BE2C (cell line): Measurements from ENCODE around the gene NDFIP2.

Source experiments
- DNase-seq: peaks from one replicate; pipeline ENCODE4 v3.0.0-alpha.2; 2020
- H3K27me3 ChIP-seq: fragments of 250-450 bp; sonication (Bioruptor Pico); 2 replicates; pipeline ENCODE4 v1.5.1; 2020; ENCODE audit warnings: mild to moderate bottlenecking
- H3K36me3 ChIP-seq: fragments of 250-450 bp; sonication (Bioruptor Pico); 2 replicates; pipeline ENCODE4 v1.5.1; 2020; ENCODE audit warnings: mild to moderate bottlenecking
- H3K4me1 ChIP-seq: fragments of 250-450 bp; sonication (Bioruptor Pico); 2 replicates; pipeline ENCODE4 v1.5.1; 2020
- H3K4me3 ChIP-seq: 2 replicates; pipeline ENCODE4 v1.5.1; 2011; ENCODE audit warnings: low read depth, low read length
- H3K9me3 ChIP-seq: fragments of 250-450 bp; sonication (Bioruptor Pico); 2 replicates; pipeline ENCODE4 v1.5.1; 2020
- TF ChIP-seq, protein P1 (sequence below): IDR thresholded peaks from 2 replicates; pipeline ENCODE4 v1.5.1; 2012; ENCODE audit warnings: mild to moderate bottlenecking, low read depth, low read length

Gene NDFIP2

DNA sequence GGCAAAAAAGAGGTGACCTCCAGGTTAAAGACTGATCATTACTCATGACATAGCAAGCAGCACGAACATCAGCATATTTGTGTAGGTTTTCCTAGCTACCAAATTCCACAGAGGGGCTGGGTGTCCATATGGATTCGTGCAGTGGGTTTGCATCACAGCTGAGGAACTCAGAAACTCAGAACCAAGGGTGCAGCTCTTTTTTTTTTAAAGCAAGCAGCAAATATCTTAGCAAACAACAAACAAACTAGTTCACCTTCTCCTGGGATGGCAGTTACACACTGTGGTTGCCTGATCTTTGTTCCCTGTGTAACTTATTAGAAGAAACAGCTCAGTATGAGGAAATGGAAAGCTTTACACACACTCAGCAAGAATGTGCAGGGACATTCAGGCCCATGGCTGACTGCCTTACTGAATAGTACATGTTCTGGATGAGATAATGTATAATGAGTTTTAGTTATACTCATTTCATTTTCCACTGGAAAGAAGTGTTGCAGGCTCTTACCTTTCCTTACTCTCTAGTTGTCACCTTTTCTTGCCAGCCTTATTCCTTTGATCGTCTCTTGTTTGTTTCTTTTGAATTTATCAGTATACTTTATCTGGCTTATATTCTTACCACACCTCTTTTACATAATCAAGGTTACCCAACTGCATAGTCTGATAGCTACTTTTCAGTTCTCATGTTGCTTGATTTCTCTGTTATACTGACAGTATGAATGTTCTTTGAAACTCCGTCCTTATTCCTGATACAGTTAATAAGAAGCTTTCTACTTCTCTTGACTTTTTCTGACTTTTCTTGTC is 4.3 kb downstream of the NDFIP2 start:
- H3K4me3 ChIP-seq = no peak overlapping the region
- H3K9me3 ChIP-seq = no peaks in the 10 kb centered on the region
- no peaks in the 10 kb centered on the region for H3K27me3 ChIP-seq
- peaks cover 3% of the 10 kb centered on the region; the same call in 1 of the 2 replicates for H3K4me1 ChIP-seq
- DNase-seq = no peak
- H3K36me3 ChIP-seq = no peaks in the 10 kb centered on the region
- TF ChIP-seq, protein P1, sequence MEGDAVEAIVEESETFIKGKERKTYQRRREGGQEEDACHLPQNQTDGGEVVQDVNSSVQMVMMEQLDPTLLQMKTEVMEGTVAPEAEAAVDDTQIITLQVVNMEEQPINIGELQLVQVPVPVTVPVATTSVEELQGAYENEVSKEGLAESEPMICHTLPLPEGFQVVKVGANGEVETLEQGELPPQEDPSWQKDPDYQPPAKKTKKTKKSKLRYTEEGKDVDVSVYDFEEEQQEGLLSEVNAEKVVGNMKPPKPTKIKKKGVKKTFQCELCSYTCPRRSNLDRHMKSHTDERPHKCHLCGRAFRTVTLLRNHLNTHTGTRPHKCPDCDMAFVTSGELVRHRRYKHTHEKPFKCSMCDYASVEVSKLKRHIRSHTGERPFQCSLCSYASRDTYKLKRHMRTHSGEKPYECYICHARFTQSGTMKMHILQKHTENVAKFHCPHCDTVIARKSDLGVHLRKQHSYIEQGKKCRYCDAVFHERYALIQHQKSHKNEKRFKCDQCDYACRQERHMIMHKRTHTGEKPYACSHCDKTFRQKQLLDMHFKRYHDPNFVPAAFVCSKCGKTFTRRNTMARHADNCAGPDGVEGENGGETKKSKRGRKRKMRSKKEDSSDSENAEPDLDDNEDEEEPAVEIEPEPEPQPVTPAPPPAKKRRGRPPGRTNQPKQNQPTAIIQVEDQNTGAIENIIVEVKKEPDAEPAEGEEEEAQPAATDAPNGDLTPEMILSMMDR = no peak

DNA sequence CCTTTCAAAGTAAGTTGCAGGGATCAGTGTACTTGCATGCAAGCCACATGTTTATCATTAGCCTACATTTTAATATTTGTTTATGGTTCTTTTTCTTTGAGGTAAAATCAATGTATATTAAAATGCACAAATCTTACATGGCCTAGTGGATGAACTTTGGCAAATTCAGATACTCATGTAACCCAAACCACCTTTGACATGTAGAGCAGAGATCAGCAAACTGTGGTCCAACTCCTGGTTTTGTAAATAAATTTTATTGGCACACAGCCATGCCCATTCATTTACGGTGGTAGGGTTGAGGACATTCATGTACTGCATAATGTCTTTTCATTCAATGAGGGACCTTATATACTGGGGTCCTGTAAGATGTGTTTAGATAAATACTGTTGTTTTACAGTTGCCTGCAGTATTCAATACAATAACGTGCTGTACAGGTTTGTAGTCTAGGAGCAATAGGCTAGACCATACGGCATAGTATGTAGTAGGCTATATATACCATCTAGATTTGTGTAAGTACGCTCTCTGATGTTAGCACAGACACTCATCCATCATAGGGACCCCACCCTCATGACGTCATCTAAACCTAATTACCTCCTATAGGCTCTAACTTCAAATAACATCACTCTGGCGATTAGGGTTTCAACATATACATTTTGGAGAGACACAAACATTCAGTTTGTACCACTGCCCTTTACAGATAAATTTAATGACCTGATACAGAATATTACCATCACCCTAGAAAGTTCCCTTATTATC is 5.7 kb downstream of the NDFIP2 start:
- Histone ChIP-seq H3K36me3 (no peaks in the 10 kb centered on the region), H3K9me3 (no peaks in the 10 kb centered on the region), H3K4me3 (no peak overlapping the region), H3K27me3 (no peaks in the 10 kb centered on the region), H3K4me1 (peaks cover 3% of the 10 kb centered on the region; the same call in 1 of the 2 replicates)
- TF ChIP-seq, protein P1 = no peak
- no peak for DNase-seq

DNA sequence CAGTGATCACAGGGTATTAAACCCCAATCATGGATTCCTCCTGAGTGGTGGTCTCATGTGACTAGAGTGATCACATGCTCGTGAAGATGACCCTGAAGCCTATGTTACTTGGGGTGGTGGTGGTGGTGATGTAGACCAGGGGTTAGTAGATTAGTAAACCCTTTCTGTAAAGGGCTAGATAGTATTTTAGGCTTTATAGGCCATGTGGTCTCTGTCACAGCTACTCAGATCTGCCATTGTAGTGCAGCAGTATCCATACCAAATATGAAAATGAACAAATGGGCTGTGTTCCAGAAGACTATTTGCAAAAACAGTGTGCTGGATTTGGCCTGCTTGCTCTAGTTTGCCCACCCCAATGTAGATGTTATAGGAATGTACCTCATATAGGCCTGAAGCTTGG is 9.4 kb downstream of the NDFIP2 start:
- TF ChIP-seq, protein P1 = no peak
- H3K27me3 ChIP-seq = no peaks in the 10 kb centered on the region
- H3K4me3 ChIP-seq = no peak overlapping the region
- H3K9me3 ChIP-seq = no peaks in the 10 kb centered on the region
- no peaks in the 10 kb centered on the region for H3K36me3 ChIP-seq
- DNase-seq = no peak
- peaks cover 3% of the 10 kb centered on the region; the same call in 1 of the 2 replicates for H3K4me1 ChIP-seq

DNA sequence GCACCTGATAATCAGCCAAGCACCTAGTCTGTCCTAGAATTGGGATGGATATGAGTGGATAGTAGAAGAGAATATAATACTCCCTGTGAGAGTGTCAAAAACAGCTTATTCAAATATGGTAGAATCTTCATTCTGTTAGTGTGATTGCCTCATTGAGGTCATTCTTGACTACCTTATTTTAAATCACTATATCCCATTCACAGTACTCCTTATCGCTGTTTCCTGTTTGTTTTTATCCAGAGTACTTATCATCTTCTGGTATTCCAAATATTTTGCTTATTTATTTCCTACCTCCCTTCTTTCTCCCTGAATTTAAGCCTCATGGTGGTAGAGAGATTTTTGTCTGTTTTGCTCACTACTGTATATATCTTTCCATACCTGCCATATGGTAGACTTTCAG is 9.9 kb downstream of the NDFIP2 start:
- Histone ChIP-seq H3K9me3 (no peaks in the 10 kb centered on the region), H3K27me3 (no peaks in the 10 kb centered on the region), H3K4me3 (no peak overlapping the region), H3K4me1 (peaks cover 3% of the 10 kb centered on the region; the same call in 1 of the 2 replicates), H3K36me3 (no peaks in the 10 kb centered on the region)
- TF ChIP-seq, protein P1 = no peak
- DNase-seq = no peak

DNA sequence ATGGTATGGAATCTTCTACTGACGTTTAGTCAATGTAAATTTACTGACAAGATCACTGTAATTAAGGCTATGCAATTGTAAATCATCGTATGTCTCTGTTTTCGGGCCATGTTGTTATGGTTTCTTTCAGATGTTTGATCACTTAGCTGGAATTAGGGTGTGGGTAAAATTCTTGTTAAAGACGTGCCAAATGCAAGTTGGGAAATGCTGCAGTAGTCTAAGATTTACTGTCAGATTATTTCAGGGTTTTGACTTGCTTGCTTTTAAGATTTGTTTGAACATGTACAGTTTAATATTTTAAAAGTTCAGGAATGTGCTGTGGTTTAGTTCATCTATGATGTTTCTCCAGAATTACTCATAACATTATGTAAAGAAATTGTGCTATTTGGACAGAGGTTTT is 10.8 kb downstream of the NDFIP2 start:
- Histone ChIP-seq H3K36me3 (no peaks in the 10 kb centered on the region), H3K27me3 (no peaks in the 10 kb centered on the region), H3K4me3 (no peak overlapping the region), H3K9me3 (no peaks in the 10 kb centered on the region), H3K4me1 (peaks cover 3% of the 10 kb centered on the region; the same call in 1 of the 2 replicates)
- TF ChIP-seq, protein P1 = no peak
- no peak for DNase-seq
